ENCODE measurements around the gene DR1. TPM values are rescaled to one million over a fixed set of nuclear protein-coding genes. Genes with fewer than 3 reads are reported as not detected.
"Not testable (repeated sequence)": the region's sequence is repeated elsewhere in the genome, so short reads cannot be mapped to it uniquely, and the experiment has no call there.

Gene DR1
- polyA plus RNA-seq, 2 donors: 7.0 to 17.9 TPM

DNA sequence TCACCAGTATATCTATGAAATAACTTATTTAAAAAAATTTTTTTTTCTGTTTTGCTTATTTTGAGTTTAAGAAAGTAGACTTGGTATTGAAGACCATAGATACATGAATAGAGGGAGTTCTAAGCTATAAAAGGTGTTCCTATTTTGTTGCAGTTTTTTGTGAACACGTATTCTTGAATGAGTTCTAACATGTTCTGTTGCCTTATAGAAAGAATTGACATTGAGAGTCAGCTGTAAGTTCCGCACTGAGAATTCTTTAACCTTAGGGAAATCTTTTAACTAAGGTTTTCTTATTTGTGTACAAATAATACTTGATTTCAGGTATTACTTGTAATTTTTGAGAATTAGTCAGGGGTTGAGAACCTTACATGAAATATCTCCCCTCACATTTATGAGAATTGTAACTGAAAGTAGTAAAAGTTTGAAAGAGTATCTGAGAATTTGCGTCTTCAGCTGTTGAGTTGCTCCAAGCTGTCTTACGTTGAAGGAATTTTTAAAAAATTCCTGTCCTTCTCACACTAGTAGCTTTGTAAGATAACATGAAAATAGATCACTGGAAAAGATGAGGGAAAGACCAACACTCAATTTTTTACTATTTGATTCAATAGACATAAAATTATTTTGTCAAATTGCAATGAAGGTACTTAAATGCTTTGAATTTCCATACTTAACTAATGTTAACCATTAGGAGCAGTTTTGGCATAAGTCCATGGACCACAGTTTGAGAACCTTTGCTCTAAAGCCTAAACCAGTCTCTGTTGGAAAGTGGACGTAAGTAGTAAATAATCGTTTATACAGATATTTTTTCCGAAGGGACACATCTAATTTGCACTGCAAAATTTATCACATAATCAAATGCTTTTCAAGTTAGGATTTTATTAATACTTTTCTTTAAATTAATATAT lies 3.8 kb downstream of the DR1 start:
- 40 to 45% methylated on average over 7 of the region's 7 CpGs for WGBS, 2 donors
- peaks cover 0 to 2% of the 10 kb centered on the region in 2 donors for H3K36me3 ChIP-seq (ENCODE audit: control insufficient read depth in 2 of 2, insufficient read depth in 2 of 2, low read length in 1 of 2)
- no peaks in the 10 kb centered on the region for H3K27me3 ChIP-seq (ENCODE audit: control insufficient read depth in 1 of 2, insufficient read depth in 2 of 2, low read length in 2 of 2)
- peaks cover 0 to 2% of the 10 kb centered on the region in 2 donors for H3K4me1 ChIP-seq (ENCODE audit: control insufficient read depth in 2 of 2, insufficient read depth in 2 of 2, low read length in 1 of 2)
- H3K4me3 ChIP-seq (ENCODE audit: low read depth in 1 of 2, low read length in 2 of 2): peak overlapping the region in 1 of 2 donors; percentile 39
- no peak overlapping the region for H3K27ac ChIP-seq (ENCODE audit: low read depth in 2 of 2, low read length in 1 of 2)
- H3K9me3 ChIP-seq (ENCODE audit: control insufficient read depth in 2 of 2, insufficient read depth in 1 of 2, low read depth in 1 of 2, low read length in 1 of 2): no peaks in the 10 kb centered on the region

DNA sequence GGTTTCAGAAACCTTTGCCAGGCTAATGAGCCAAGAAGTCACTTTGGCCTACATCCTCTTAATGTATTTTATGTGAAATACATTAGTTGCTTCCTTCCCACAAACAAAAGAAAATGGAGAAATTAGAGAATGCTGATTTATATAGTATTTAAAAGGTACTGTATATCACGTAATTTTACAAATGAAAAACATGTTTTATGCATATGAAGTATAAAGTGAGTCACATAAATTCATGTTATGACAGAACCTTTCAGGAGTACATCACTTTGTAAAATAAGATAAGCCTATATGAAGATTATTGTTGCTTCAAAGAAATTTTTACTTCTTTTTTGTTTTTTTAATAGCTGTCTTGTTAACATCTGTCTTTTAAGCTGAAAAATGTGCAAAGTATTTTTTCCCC lies 4.6 kb downstream of the DR1 start:
- no peaks in the 10 kb centered on the region for H3K9me3 ChIP-seq (ENCODE audit: control insufficient read depth in 2 of 2, insufficient read depth in 1 of 2, low read depth in 1 of 2, low read length in 1 of 2)
- H3K27ac ChIP-seq (ENCODE audit: low read depth in 2 of 2, low read length in 1 of 2): no peak overlapping the region
- H3K4me3 ChIP-seq (ENCODE audit: low read depth in 1 of 2, low read length in 2 of 2): no peak overlapping the region
- peaks cover 0 to 2% of the 10 kb centered on the region in 2 donors for H3K4me1 ChIP-seq (ENCODE audit: control insufficient read depth in 2 of 2, insufficient read depth in 2 of 2, low read length in 1 of 2)
- 47 to 55% methylated on average over 1 of the region's 1 CpG for WGBS, 2 donors
- H3K36me3 ChIP-seq (ENCODE audit: control insufficient read depth in 2 of 2, insufficient read depth in 2 of 2, low read length in 1 of 2): peaks cover 0 to 2% of the 10 kb centered on the region in 2 donors
- no peaks in the 10 kb centered on the region for H3K27me3 ChIP-seq (ENCODE audit: control insufficient read depth in 1 of 2, insufficient read depth in 2 of 2, low read length in 2 of 2)

DNA sequence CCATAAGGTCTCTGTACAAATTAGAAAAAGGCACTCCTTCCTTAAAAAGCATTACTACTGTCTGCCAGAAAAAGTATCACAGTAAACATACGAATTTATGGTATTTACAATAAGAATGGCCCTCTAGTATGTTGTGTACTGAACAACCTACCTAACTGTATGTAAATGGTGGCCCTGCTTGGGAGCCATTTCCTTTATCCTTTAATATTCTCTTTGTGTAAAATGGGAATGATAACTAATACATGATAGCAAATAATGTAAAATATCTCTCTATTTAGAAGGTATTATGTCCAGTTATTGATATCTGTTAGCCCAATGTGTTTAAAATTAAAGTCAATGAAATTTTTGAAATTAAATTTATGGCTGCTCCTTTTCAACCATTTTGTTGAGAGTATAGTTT lies 5.2 kb downstream of the DR1 start:
- WGBS, 2 donors: 69 to 82% methylated on average over 1 of the region's 1 CpG
- Histone ChIP-seq H3K4me3 (ENCODE audit: low read depth in 1 of 2, low read length in 2 of 2) (no peak overlapping the region), H3K4me1 (ENCODE audit: control insufficient read depth in 2 of 2, insufficient read depth in 2 of 2, low read length in 1 of 2) (peaks cover 0 to 2% of the 10 kb centered on the region in 2 donors), H3K27me3 (ENCODE audit: control insufficient read depth in 1 of 2, insufficient read depth in 2 of 2, low read length in 2 of 2) (no peaks in the 10 kb centered on the region), H3K36me3 (ENCODE audit: control insufficient read depth in 2 of 2, insufficient read depth in 2 of 2, low read length in 1 of 2) (peaks cover 0 to 2% of the 10 kb centered on the region in 2 donors), H3K9me3 (ENCODE audit: control insufficient read depth in 2 of 2, insufficient read depth in 1 of 2, low read depth in 1 of 2, low read length in 1 of 2) (no peaks in the 10 kb centered on the region), H3K27ac (ENCODE audit: low read depth in 2 of 2, low read length in 1 of 2) (no peak overlapping the region)

DNA sequence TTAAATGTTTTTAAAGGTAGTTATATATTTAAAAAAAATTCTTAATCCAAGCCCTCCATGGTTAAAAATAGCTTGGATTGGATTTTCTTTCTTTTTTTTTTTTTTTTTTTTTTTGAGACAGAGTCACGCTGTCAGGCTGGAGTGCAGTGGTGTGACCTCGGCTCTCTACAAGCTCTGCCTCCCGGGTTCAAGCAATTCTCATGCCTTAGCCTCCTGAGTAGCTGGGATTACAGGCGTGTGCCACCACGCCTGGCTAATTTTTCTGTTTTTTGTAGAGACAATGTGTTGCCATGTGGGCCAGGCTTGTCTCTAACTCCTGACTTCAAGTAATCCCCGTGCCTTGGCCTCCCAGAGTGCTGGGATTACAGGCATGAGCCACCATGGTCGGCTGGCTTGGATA lies 5.6 kb downstream of the DR1 start:
- not testable (repeated sequence) for H3K27me3 ChIP-seq (ENCODE audit: control insufficient read depth in 1 of 2, insufficient read depth in 2 of 2, low read length in 2 of 2); H3K27ac ChIP-seq (ENCODE audit: low read depth in 2 of 2, low read length in 1 of 2); H3K4me3 ChIP-seq (ENCODE audit: low read depth in 1 of 2, low read length in 2 of 2); H3K4me1 ChIP-seq (ENCODE audit: control insufficient read depth in 2 of 2, insufficient read depth in 2 of 2, low read length in 1 of 2); H3K9me3 ChIP-seq (ENCODE audit: control insufficient read depth in 2 of 2, insufficient read depth in 1 of 2, low read depth in 1 of 2, low read length in 1 of 2); H3K36me3 ChIP-seq (ENCODE audit: control insufficient read depth in 2 of 2, insufficient read depth in 2 of 2, low read length in 1 of 2)
- WGBS, 2 donors: 77 to 81% methylated on average over 7 of the region's 7 CpGs

DNA sequence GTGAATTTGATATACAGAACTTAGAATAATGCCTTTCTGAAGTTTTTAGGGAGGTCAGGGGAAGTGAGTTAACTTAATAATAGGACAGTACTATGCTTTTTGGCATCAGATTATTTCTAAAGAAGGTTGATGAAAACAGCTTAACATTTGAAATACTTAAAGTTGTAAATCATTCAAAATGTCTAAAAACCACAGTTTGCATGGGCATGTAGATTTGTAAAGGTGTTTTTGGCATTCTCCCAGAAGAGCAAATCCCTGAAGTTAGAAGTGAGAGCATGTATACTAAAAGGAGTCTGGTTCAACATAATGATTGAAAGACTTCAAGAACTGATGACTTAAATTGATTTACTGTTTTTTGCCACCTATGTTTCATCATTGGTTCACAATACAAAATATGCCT lies 6.7 kb downstream of the DR1 start:
- H3K4me1 ChIP-seq (ENCODE audit: control insufficient read depth in 2 of 2, insufficient read depth in 2 of 2, low read length in 1 of 2): peaks cover 0 to 2% of the 10 kb centered on the region in 2 donors
- peaks cover 2% of the 10 kb centered on the region in 2 donors for H3K36me3 ChIP-seq (ENCODE audit: control insufficient read depth in 2 of 2, insufficient read depth in 2 of 2, low read length in 1 of 2)
- H3K9me3 ChIP-seq (ENCODE audit: control insufficient read depth in 2 of 2, insufficient read depth in 1 of 2, low read depth in 1 of 2, low read length in 1 of 2): no peaks in the 10 kb centered on the region
- H3K27me3 ChIP-seq (ENCODE audit: control insufficient read depth in 1 of 2, insufficient read depth in 2 of 2, low read length in 2 of 2): no peaks in the 10 kb centered on the region
- H3K4me3 ChIP-seq (ENCODE audit: low read depth in 1 of 2, low read length in 2 of 2): no peak overlapping the region
- no peak overlapping the region for H3K27ac ChIP-seq (ENCODE audit: low read depth in 2 of 2, low read length in 1 of 2)

DNA sequence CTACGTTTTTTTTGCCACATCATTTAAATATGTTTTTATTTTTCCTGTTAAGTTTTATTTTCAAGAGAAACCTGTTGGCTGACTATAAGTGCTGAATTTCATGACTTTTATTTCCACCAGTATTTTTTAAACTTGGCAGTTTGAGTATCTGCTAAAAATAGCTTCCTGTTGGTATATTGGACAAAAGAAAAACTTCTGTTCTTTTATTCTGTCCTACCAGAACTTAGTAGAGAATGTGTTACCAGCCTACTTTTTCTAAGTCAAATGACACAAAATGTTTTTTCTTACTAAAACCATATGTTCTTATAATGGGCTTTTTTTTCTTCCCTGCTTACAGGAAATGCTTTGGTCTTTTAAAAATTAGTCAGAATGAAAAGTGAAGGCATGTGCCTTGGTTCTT lies 7.6 kb downstream of the DR1 start:
- H3K9me3 ChIP-seq (ENCODE audit: control insufficient read depth in 2 of 2, insufficient read depth in 1 of 2, low read depth in 1 of 2, low read length in 1 of 2): no peaks in the 10 kb centered on the region
- peaks cover 0 to 2% of the 10 kb centered on the region in 2 donors for H3K4me1 ChIP-seq (ENCODE audit: control insufficient read depth in 2 of 2, insufficient read depth in 2 of 2, low read length in 1 of 2)
- peaks cover 2 to 4% of the 10 kb centered on the region in 2 donors for H3K36me3 ChIP-seq (ENCODE audit: control insufficient read depth in 2 of 2, insufficient read depth in 2 of 2, low read length in 1 of 2)
- 42 to 46% methylated on average over 1 of the region's 1 CpG for WGBS, 2 donors
- no peak overlapping the region for H3K27ac ChIP-seq (ENCODE audit: low read depth in 2 of 2, low read length in 1 of 2)
- H3K4me3 ChIP-seq (ENCODE audit: low read depth in 1 of 2, low read length in 2 of 2): no peak overlapping the region
- no peaks in the 10 kb centered on the region for H3K27me3 ChIP-seq (ENCODE audit: control insufficient read depth in 1 of 2, insufficient read depth in 2 of 2, low read length in 2 of 2)

DNA sequence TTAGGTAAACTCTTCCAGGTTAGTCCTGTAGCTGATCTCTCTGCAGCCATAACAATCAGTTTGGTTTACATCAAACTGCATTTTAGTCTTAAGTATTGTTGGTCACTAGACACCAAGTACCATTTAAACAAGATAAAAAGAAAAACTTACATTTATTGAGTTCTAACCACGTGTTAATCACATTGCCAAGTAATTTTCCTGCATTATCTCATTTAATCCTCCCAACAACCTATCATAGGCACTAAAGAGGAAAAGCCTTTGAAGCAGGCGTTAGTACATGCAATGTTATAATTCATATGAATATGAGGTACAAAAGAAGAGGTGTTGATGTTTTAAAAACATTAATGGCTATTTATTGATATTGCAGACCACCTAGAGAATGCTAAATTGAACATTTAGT lies 9.0 kb downstream of the DR1 start:
- Histone ChIP-seq H3K9me3 (ENCODE audit: control insufficient read depth in 2 of 2, insufficient read depth in 1 of 2, low read depth in 1 of 2, low read length in 1 of 2) (no peaks in the 10 kb centered on the region), H3K27ac (ENCODE audit: low read depth in 2 of 2, low read length in 1 of 2) (no peak overlapping the region), H3K36me3 (ENCODE audit: control insufficient read depth in 2 of 2, insufficient read depth in 2 of 2, low read length in 1 of 2) (peaks cover 2 to 4% of the 10 kb centered on the region in 2 donors), H3K4me3 (ENCODE audit: low read depth in 1 of 2, low read length in 2 of 2) (no peak overlapping the region), H3K27me3 (ENCODE audit: control insufficient read depth in 1 of 2, insufficient read depth in 2 of 2, low read length in 2 of 2) (no peaks in the 10 kb centered on the region), H3K4me1 (ENCODE audit: control insufficient read depth in 2 of 2, insufficient read depth in 2 of 2, low read length in 1 of 2) (peaks cover 0 to 2% of the 10 kb centered on the region in 2 donors)
- WGBS, 2 donors: 41 to 50% methylated on average over 2 of the region's 2 CpGs

DNA sequence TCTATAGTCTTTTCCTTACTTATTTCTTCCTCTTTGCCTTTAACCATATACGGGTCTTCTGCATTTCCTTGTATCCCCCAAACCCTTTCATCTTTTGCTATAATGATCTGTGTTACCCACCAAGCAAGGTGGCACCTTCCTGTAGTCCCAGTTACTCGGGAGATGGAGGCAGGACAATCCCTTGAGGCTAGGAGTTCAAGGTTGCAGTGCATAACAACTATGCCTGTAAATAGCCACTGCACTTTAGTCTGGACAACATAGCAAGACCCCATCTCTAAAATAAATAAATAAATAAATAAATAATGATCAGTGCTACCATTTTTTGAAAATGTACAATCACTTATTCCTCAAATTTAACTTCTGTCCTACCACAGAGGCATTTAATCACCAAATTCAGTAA lies 11.5 kb downstream of the DR1 start:
- Histone ChIP-seq H3K4me1 (ENCODE audit: control insufficient read depth in 2 of 2, insufficient read depth in 2 of 2, low read length in 1 of 2) (no peaks in the 10 kb centered on the region), H3K27ac (ENCODE audit: low read depth in 2 of 2, low read length in 1 of 2) (no peak overlapping the region), H3K4me3 (ENCODE audit: low read depth in 1 of 2, low read length in 2 of 2) (no peak overlapping the region), H3K27me3 (ENCODE audit: control insufficient read depth in 1 of 2, insufficient read depth in 2 of 2, low read length in 2 of 2) (no peaks in the 10 kb centered on the region), H3K9me3 (ENCODE audit: control insufficient read depth in 2 of 2, insufficient read depth in 1 of 2, low read depth in 1 of 2, low read length in 1 of 2) (no peaks in the 10 kb centered on the region), H3K36me3 (ENCODE audit: control insufficient read depth in 2 of 2, insufficient read depth in 2 of 2, low read length in 1 of 2) (peaks cover 2 to 4% of the 10 kb centered on the region in 2 donors)
- WGBS, 2 donors: 94 to 96% methylated on average over 2 of the region's 2 CpGs

DNA sequence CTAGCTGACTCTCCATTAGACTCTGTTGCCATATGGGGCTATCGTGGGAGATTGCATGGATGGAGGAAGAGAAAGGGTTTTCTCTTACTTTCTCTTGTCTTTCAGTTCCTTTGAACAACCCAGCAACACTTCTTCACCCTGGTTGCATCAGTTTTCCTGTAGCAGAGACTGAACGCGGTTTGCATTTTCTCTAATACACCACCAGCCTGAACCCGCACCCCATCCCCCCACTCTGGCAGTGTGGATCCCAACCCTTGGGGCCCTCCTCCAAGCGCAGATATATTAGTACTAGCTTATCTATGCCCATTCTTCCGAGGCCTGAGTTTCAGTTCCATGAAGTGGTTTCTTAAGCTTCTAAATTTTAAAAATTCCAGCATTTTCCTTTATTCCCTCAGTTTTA lies 12.6 kb downstream of the DR1 start:
- Histone ChIP-seq H3K27me3 (ENCODE audit: control insufficient read depth in 1 of 2, insufficient read depth in 2 of 2, low read length in 2 of 2) (no peaks in the 10 kb centered on the region), H3K9me3 (ENCODE audit: control insufficient read depth in 2 of 2, insufficient read depth in 1 of 2, low read depth in 1 of 2, low read length in 1 of 2) (no peaks in the 10 kb centered on the region), H3K4me1 (ENCODE audit: control insufficient read depth in 2 of 2, insufficient read depth in 2 of 2, low read length in 1 of 2) (no peaks in the 10 kb centered on the region), H3K36me3 (ENCODE audit: control insufficient read depth in 2 of 2, insufficient read depth in 2 of 2, low read length in 1 of 2) (peaks cover 2% of the 10 kb centered on the region in 2 donors), H3K4me3 (ENCODE audit: low read depth in 1 of 2, low read length in 2 of 2) (no peak overlapping the region), H3K27ac (ENCODE audit: low read depth in 2 of 2, low read length in 1 of 2) (no peak overlapping the region)
- WGBS, 2 donors: 90% methylated on average over 6 of the region's 6 CpGs

DNA sequence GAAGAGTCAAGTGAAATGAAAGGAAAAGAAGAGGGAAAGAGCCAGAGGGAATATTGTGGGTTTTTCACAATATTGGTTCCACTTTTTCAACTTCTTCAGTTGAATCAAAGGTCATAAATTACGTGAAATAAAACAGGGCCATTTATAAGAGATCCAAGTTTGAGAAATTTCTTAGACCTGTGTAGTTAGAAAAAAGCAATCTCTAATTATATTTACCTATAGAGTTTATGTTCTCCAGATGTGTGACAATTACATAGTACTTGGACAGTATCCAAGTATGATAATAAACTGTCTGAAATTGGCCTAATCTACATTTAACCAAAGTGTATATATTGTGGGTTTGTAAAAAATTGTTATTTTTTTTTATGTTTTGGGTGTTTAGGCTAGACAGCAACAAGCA lies 14.4 kb downstream of the DR1 start:
- Histone ChIP-seq H3K4me3 (ENCODE audit: low read depth in 1 of 2, low read length in 2 of 2) (no peak overlapping the region), H3K27me3 (ENCODE audit: control insufficient read depth in 1 of 2, insufficient read depth in 2 of 2, low read length in 2 of 2) (no peaks in the 10 kb centered on the region), H3K36me3 (ENCODE audit: control insufficient read depth in 2 of 2, insufficient read depth in 2 of 2, low read length in 1 of 2) (peaks cover 2% of the 10 kb centered on the region in 2 donors), H3K9me3 (ENCODE audit: control insufficient read depth in 2 of 2, insufficient read depth in 1 of 2, low read depth in 1 of 2, low read length in 1 of 2) (no peaks in the 10 kb centered on the region), H3K27ac (ENCODE audit: low read depth in 2 of 2, low read length in 1 of 2) (no peak overlapping the region), H3K4me1 (ENCODE audit: control insufficient read depth in 2 of 2, insufficient read depth in 2 of 2, low read length in 1 of 2) (no peaks in the 10 kb centered on the region)
- 77 to 90% methylated on average over 1 of the region's 1 CpG for WGBS, 2 donors
